HuH-7.5 (cell line): ENCODE measurements around the gene ERN2.

Source experiments
- DNase-seq: peaks from one replicate; pipeline ENCODE4 v3.0.0; 2011; ENCODE audit warnings: low spot score

The ERN2 gene

GRCh38 chr16:23687034-23687808 lies 25.8 kb downstream of the ERN2 start:
- DNase-seq = no peak

DNA sequence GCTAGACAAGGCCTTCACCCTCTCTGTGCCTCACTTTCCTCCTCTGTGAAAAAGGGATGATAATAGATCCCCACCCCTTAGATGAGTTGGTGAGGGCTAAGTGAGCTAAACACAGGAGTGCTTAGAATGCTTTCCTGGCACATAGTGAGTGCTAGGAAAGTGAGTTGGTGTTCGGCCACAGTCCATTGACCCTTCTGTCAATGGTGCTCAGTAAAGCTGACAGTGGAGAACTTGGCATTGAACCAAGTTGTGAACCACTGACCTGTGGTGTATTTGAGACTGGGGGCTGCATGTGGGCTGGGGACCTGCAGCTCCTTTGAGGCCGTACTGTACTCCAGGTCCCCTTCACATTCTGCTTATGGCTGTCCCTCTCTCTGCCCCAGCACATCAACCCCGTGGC lies 29.5 kb downstream of the ERN2 start:
- no peak for DNase-seq

DNA sequence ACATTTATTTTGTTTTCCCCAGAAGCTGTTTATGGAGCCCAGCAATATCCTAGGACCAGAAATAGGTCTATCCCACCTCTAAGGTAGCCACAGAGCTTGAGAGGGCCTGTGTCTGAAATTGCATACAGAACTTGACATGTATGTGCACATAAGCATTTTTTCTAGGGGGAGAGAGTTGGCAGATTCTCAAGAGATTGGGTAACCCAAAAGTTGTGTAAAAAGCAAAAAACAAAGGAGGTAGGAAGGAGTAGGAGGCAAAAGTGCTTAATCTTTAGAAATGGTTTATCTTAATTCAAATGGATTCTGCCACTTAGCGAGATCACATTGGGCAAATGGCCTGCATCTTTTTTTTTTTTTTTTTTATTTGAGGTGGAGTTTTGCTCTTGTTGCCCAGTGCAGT lies 30.8 kb downstream of the ERN2 start:
- no peak for DNase-seq

DNA sequence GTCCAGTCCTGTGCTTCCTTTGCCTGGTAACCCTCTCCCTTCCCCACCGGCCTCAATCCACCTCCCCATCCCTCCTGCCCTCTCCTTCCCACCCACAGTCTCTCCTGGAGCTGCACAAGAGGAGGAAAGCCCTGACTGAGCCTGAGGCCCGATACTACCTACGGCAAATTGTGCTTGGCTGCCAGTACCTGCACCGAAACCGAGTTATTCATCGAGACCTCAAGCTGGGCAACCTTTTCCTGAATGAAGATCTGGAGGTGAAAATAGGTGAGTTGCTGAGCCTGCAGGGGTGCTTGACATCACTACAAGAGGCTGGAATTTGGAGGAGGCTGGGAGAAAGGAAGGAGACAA lies 33.1 kb downstream of the ERN2 start:
- no peak for DNase-seq

- DNase-seq = peak; percentile 67
Observed at GRCh38 chr16:23679274-23679985, 33.6 kb downstream of the ERN2 start.

DNA sequence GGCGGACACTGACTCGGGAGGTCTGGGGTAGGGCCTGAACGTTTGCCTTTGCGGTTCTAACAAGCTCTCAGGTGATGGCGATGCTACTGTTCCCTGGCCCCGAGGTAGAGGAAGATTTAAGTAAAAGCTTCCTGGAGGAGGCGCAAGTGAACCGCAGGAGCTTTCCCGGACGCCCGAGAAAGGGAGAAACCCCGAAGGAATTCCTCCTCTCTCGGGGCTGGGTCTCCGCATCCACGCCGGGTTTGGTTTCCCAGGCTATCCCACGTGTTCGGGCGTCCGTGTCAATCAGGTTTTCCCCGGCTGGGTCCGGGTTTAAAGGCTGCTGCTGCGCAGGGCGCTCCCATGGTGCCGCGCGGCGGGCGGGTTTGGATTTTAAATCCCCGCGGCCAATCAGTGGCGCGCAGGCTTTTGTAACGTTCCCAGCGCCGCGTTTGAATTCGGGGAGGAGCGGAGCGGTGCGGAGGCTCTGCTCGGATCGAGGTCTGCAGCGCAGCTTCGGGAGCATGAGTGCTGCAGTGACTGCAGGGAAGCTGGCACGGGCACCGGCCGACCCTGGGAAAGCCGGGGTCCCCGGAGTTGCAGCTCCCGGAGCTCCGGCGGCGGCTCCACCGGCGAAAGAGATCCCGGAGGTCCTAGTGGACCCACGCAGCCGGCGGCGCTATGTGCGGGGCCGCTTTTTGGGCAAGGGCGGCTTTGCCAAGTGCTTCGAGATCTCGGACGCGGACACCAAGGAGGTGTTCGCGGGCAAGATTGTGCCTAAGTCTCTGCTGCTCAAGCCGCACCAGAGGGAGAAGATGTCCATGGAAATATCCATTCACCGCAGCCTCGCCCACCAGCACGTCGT lies 34.4 kb downstream of the ERN2 start, which contains the start of gene PLK1:
PLK1 (plus strand) TSS at position 460 of the 844 bp plus-strand sequence; CDS start at position 504, 44 bp downstream.
- peak; percentile 82 for DNase-seq

DNA sequence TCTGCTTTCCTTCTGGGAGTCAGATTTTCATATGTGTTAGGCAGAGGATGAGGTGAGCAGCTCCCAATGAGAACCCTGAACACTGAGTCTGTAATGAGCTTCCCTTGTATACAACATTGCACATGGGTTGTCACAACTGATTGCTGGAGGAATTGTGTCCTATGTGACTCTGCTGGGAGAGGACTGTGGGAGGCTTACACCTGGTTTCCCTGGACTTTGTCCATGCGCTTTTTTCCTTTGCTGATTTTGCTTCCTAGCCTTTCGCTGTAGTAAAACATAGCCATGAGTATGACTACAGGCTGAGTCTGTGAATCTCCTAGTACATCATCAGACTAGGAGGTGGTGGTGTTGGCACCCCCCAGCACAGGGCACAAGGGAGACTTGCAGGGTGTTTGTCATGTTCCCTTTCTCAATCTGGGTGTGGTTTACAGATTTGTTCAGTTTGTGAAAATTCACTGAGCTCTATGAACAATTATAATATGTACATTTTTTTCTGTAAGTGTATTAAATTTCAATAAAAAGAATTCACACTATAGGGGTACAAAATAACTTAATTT lies 36.0 kb downstream of the ERN2 start:
- no peak for DNase-seq

DNA sequence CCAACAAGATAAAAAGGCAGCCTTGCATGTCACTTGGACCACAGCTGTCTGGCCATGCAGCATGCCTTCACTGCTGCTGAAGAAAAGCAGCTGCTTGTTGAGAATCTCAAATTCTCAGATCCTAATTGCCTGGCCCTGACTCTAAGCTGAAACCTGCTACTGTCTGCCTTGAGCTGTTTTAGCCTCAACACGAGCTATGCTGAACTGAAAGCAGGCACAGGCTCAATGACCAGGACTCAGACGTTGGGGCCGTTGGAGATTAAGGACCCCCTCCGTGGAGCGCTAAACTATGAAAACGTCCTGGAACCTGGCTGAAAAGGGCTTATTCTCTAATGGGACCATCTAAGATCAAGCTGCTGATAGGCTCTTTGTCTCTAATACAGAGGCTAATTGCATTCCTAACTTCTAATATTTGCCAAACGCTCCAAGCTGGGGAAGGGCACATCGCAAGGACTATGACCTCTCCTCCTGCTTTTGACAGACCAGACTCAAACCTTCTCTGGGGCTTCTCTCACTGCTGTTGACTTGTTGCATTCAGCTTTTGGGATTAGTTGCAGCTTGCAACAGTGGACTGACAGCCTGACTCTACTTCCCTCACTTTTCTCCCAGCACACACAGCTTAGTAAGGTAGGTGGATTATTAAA lies 38.9 kb downstream of the ERN2 start:
- DNase-seq = no peak

- no peak for DNase-seq
Observed at GRCh38 chr16:23670137-23670776, 42.8 kb downstream of the ERN2 start.

- no peak for DNase-seq
Observed at GRCh38 chr16:23668873-23669272, 44.1 kb downstream of the ERN2 start.

DNA sequence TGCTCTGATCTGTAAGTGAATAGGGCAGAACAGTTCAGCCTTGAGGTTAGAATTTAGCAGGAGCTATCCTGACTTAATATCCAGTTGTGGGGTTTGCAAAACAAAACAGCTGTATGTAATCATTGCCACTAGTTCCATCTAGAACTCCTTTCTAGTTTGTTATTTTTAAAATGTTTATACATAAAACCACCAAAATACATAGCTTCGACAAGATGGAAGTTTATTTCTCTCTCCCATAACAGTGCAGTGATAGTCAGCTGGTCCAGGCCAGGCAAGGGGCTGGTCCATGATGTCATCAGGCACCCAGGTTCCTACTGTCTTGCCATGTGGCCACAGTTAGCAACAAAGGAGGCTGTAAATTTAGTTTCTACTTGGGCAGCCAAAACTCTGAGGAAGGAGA lies 44.8 kb downstream of the ERN2 start:
- DNase-seq = no peak

GRCh38 chr16:23667355-23667659 lies 45.7 kb downstream of the ERN2 start:
- DNase-seq = no peak

GRCh38 chr16:23666571-23667354 lies 46.3 kb downstream of the ERN2 start:
- no peak for DNase-seq

DNA sequence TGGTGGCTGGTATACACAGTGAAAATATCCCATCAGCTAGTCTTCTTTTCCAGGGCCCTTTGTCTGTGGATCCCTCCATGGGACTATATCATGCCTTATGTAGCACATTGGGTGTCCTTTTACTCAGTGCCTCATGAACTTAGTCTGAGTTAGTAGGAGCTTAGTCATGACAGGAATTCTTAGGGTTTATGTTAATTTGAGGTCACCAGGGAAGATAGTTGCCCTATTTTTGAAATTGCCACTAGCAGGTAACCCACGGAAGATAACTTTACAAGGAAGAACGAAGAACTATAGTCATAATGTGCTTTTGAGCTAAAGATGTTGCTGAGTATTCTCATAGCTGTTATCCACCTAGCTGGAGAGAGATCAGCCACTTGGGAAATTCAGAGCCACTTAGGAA lies 49.1 kb downstream of the ERN2 start:
- no peak for DNase-seq

DNA sequence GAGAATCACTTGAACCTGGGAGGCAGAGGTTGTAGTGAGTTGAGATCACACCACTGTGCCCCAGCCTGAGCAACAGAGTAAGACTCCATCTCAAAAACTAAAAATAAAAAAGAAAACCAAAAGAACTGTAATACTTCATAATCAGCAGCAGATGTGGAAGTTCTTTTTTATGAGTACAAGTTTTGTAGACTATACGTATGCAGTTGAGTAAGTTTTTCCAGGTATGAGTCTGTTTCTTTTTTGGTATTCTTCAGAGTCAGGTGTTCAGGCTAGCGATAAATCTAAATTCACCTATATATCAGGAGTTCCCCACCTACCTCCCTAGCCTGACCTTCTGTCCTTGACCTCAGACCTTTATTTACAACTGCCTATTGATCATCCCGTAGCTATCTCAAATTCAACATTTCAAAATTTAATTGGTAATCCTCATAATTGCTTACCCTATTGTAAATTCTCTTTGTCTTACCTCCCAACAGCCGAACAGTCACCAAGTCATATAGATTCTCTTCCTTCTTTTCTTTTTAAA lies 61.0 kb downstream of the ERN2 start:
- no peak for DNase-seq

GRCh38 chr16:23650674-23651416 lies 62.2 kb downstream of the ERN2 start:
- DNase-seq = no peak

DNA sequence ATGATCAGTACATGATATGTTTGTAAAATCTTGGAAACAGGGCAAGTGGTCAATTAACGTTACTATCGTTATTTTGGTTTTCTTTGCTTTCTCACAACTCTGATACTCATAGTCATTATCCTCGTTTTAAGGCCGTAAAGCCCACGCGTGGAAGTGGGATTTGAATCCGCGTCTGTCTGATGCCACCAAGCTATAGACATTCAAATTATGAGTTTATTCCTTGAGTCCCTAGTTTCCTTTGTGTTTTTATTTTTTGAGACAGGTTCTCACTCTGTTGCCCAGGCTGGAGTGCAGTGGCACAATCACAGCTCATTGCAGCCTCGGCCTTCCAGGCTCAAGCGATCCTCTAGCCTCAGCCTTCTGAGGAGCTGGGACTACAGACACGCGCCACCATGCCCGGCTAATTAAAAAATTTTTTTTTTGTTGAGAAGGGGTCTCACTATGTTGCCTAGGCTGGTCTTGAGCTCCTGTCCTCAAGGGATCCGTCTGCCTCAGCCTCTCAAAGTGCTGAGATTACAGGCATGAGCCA lies 70.7 kb downstream of the ERN2 start:
- DNase-seq = no peak

DNA sequence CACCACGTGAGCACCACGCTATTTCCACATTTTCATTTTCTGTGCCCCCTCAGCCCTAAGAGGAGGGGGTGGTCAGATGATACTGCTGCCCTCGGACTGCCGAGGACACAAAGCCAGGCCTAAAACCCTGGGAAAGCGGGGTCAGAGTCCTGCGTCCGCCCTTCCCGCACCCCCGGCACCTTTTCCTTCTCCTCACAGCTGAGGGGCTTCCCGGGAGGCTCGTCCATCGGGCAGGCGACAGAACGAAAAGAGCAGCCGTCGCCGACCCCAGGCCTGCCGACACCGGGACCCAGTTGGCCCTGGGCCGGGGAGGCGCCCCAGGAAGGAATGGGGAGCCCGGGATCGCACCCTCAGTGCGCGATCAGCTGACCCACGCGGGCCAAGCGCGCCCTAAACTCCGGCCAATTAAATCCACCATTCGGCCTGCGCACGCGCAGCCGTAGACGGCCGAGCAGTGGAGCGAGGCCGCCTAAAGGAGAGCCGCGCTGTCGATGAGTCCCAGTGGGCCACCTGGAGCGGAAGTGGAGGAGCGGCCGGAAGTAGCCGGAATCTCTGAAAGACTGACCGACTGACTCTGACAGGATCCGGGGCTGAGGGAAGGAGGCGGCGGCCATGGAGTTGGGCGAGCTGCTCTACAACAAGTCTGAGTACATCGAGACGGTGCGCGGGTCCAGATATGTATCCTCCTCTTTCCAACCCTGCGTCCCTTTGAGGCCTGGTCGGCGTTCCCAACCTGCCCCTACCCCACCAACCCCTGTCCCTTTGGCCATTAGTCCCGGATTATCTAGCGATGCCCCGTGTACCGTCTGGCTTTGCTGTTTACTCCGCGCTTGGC lies 71.9 kb downstream of the ERN2 start, which contains the start of the genes DCTN5 and PALB2:
DCTN5 (plus strand) TSS at position 536 of the 835 bp plus-strand sequence; CDS start at position 613, 77 bp downstream.
PALB2 (minus strand) TSS at position 380 of the 835 bp plus-strand sequence; CDS start at position 227, 153 bp downstream.
- DNase-seq = peak; percentile 83
